Coronary artery (tissue), 2 donors: ENCODE measurements around the gene DUSP15.
A peak's percentile ranks its signal among the peaks of the same experiment; 100 is the strongest.
"Not testable (repeated sequence)": the region's sequence is repeated elsewhere in the genome, so short reads cannot be mapped to it uniquely, and the experiment has no call there.

Experiments used
- DNase-seq: peaks from one replicate; pipeline ENCODE4 v3.0.0-alpha.2; 2017; ENCODE audit warnings: low spot score
- H3K27ac ChIP-seq, 2 donors: fragments of 200-600 bp; sonication (generic); one replicate each; pipeline ENCODE4 v1.5.1; 2016 to 2019
- H3K4me3 ChIP-seq: fragments of 200-600 bp; sonication (generic); 2 replicates; pipeline ENCODE4 v1.5.1; 2016; ENCODE audit warnings: mild to moderate bottlenecking, moderate library complexity
- TF ChIP-seq, protein P1 (sequence below): fragments of 200-600 bp; sonication (generic); IDR thresholded peaks from one replicate; pipeline ENCODE4 v1.5.1; 2019; ENCODE audit warnings: antibody characterized with exemption

Gene DUSP15, protein sequence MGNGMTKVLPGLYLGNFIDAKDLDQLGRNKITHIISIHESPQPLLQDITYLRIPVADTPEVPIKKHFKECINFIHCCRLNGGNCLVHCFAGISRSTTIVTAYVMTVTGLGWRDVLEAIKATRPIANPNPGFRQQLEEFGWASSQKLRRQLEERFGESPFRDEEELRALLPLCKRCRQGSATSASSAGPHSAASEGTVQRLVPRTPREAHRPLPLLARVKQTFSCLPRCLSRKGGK

DNA sequence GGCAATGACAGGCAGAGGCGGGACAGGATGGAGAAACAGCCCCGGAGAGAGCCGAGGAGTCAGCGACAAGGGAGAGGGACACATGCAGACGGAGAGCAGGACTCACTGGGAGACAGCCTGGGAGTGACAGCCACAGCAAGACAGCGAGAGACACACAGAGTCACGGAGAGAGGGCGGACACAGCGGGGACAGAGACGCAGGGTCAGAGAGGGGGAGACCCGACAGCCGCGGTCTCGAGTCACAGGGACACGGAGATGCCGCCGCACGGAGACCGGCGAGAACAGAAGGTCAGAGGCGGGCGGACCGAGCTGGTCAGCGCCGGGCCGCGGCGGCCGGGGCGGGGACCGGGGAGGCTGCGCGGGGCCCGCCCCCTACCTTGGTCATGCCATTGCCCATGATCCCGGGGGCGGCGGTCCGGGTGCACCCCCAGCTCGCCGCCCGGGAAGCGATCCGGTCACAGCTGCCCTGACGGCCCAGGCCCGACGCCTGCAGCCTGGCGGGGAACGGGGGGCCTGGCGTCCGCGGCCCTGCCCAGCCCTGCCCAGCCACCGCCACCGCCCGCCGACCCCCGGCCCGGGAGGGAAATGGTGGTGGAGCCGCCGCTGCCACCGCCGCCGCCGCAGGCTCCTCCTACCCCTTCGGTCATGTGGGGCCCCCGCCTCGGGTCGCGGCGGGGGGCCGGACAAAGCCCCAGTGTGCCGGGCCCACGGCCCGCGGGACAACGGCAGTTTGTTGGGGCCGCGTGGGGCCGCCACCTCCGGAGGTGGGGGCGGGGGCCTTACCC, at the start of gene DUSP15, which contains the start of gene TTLL9:
TSS of gene DUSP15 (minus strand) at position 586 of the 784 bp plus-strand sequence. CDS start at position 396, 190 bp downstream.
TSS of gene TTLL9 (plus strand) at position 693 of the 784 bp plus-strand sequence. CDS start 493 bp downstream, outside the sequence.
- TF ChIP-seq, protein P1, sequence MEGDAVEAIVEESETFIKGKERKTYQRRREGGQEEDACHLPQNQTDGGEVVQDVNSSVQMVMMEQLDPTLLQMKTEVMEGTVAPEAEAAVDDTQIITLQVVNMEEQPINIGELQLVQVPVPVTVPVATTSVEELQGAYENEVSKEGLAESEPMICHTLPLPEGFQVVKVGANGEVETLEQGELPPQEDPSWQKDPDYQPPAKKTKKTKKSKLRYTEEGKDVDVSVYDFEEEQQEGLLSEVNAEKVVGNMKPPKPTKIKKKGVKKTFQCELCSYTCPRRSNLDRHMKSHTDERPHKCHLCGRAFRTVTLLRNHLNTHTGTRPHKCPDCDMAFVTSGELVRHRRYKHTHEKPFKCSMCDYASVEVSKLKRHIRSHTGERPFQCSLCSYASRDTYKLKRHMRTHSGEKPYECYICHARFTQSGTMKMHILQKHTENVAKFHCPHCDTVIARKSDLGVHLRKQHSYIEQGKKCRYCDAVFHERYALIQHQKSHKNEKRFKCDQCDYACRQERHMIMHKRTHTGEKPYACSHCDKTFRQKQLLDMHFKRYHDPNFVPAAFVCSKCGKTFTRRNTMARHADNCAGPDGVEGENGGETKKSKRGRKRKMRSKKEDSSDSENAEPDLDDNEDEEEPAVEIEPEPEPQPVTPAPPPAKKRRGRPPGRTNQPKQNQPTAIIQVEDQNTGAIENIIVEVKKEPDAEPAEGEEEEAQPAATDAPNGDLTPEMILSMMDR = no peak
- H3K27ac ChIP-seq = peak within 1 kb of the TSS; percentile 68 to 80
- peak within 1 kb of the TSS; percentile 76 for H3K4me3 ChIP-seq
- no peak for DNase-seq

DNA sequence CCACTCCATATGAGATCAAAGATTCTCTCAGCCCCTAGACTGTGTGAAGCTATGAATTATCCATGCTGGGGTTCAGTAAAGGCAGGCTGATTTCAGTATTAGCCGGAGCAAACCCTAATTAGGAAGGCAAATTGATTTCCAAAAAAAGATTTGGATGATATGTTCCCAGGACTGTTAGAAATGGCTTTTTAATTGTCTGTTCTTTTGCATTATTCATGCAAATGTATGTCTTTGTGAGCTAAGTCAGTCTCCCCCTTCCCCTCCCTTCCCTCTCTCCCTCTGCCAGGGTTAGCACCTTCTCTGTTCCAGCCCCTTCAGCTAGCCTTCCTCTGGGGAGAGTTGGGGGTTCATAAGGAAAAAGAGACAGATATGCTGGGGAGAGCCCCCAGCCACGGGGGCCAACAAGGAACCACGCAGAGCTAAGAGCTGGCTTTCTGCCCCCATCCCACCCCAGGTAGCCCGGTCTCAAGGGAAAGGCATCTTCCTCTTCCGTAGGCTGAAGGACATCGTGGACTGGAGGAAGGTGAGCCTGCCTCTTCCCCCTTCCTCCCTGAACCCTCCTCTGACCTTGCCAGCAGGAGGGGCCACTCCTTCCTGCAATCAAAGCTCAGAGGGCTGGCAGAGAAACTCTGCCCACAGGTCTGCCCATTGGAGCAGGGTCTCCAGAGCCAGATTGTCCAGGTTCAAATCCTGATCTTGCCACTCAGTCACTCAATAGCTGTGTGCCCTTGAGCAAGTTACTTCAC, 49.3 kb upstream of the DUSP15 start:
- DNase-seq = no peak
- H3K27ac ChIP-seq = no peak overlapping the region
- TF ChIP-seq, protein P1 = no peak
- H3K4me3 ChIP-seq = no peak overlapping the region

DNA sequence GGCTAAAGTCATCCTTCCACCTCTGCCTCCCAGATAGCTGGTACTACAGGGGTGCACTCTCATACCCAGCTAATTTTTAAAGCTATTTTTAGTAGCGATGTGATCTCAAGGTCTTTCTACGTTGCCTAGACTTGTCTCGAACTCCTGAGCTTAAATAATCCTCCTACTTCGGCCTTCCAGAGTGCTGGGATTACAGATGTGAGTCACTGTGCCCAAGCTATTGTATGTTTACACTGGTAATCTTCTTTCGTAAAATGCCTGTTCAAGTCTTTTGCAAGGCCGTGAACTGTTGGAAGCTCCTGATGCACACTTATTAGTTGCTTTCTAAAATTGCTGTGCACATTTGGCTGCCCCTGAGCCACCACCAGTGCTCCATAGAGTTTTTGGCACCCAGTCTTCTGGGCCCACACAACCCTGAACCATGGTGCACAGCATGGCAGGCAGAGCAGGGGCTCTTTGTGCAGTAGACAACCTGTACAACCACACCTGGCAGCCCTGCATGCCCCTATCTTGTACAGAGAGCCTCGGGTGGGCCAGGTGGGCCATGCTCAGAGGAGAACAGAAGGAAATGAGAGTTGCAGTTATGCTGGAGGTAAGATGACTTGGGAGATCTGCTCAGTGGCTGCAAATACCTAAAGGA, 48.3 kb upstream of the DUSP15 start:
- no peak overlapping the region for H3K4me3 ChIP-seq
- no peak overlapping the region for H3K27ac ChIP-seq
- TF ChIP-seq, protein P1 = no peak
- DNase-seq = no peak

DNA sequence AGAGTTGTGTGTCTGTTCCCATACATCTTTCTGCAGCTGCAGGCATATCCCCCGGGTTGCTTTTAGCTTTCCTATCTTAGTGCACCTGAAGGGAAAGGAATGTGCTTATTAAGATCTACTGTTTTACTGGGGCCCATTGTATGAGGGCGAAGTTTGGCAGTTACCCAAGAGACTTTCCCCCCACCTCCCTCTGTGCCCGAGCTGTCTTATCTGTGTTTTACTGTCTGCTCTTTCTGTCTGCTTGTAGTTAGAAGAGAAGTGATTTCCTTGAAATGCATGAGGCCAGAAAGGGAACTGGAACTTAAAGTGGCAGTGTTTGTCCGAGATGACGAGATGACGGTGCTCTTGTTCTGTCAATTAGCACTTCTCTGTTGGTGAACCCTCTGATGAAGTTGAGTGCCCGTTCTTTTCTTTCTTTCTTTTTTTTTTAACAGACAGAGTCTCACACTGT, 47.7 kb upstream of the DUSP15 start:
- not testable (repeated sequence) for H3K4me3 ChIP-seq, DNase-seq, H3K27ac ChIP-seq

DNA sequence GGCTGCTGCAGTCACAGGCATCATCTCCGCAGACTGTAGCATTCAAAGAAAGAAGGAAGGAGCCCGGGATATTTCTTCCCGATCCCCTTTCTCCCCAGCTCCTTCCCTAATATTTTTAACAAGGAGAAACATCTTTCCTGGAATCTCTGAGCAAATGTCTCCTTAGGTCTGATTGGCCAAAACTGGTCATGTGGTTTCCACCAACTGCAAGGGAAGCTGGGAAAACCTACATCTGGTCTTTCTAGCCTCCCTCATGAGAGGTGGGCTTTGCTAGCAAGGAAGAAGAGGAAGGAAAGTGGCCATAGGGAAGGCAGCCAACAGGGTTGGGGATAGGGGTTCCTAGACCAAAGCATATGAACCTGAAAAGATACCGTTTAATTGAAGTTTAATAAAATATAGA, 46.4 kb upstream of the DUSP15 start:
- no peak for DNase-seq
- no peak overlapping the region for H3K27ac ChIP-seq
- TF ChIP-seq, protein P1 = no peak
- H3K4me3 ChIP-seq = no peak overlapping the region

DNA sequence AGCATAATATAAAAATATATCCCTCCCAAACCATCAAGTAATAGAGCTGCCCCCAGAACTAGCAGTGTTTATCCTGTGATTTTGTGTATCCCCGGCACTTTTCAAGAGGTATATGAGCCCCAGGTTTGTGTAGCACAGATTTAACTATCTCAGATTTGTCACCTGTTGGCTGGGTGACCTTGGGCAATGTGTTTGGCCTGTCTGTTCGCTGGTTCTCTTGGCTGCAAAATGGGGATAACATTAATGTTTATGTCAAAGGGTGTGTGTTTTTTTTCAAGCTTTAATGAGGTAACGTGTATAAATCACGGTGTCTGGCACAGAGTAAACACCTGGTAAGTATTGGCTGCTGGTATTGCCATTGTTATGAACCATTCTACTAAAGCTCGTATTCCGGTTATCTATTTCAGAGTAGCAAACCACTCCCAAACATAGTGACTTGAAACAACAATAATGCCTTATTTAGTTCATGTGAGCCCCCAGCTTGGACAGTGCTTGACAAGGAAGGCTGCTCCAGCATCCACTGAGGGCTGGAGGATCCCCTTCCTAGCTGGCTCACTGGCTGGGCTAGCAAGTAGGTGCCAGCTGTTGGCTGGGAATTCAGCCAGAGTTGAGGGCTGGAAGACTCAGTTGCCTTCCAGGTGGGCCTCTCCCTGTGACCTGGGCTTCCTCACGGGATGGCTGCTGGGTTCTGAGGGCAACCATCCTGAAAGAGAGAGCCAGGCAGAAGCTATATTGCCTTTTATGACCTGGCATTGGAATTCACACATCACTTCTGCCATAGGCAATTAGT, 45.4 kb upstream of the DUSP15 start:
- TF ChIP-seq, protein P1 = no peak
- no peak overlapping the region for H3K27ac ChIP-seq
- no peak for DNase-seq
- no peak overlapping the region for H3K4me3 ChIP-seq
